Body of pancreas (tissue), 4 donors: Measurements from ENCODE around the gene USP47.

Source experiments
- POLR2A ChIP-seq, 3 donors: fragments of 450-650 bp; IDR thresholded peaks; one replicate each; pipeline ENCODE4 v1.6.1; 2016; ENCODE audit warnings: antibody characterized with exemption in 3 of 3, mild to moderate bottlenecking in 2 of 3
- TF ChIP-seq, protein P1 (sequence below), 7 experiments: fragments of 450-650 bp in 4 of 7; fragments of 200-600 bp in 3 of 7; sonication (generic) in 3 of 7; IDR thresholded peaks; one replicate each; pipeline ENCODE4 v1.5.1; 2016 to 2019; ENCODE audit warnings: antibody characterized with exemption in 7 of 7

DNA sequence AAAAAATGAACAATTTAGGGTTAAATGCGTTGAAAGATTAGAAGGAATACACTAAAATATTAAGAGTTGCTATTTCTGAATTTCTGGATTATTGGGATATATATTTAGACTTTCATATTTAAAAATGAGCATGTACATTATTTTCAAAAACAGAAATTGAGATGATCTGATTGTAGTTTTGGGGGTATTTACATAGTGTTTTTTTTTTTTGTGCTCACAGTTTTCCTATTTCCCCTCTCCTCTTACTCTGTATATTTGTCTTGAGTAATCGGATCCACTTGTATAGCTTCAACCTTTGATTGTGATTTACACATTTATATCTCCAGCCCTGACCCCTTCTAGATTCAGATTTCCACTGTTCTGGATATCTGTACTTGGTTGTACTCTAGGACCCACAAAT lies 5.3 kb downstream of the USP47 start:
- TF ChIP-seq, protein P1, sequence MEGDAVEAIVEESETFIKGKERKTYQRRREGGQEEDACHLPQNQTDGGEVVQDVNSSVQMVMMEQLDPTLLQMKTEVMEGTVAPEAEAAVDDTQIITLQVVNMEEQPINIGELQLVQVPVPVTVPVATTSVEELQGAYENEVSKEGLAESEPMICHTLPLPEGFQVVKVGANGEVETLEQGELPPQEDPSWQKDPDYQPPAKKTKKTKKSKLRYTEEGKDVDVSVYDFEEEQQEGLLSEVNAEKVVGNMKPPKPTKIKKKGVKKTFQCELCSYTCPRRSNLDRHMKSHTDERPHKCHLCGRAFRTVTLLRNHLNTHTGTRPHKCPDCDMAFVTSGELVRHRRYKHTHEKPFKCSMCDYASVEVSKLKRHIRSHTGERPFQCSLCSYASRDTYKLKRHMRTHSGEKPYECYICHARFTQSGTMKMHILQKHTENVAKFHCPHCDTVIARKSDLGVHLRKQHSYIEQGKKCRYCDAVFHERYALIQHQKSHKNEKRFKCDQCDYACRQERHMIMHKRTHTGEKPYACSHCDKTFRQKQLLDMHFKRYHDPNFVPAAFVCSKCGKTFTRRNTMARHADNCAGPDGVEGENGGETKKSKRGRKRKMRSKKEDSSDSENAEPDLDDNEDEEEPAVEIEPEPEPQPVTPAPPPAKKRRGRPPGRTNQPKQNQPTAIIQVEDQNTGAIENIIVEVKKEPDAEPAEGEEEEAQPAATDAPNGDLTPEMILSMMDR (IDR thresholded peaks at IDR 0.05), result no peak
- no peak for TF ChIP-seq POLR2A (IDR thresholded peaks at IDR 0.05)
